Daoy (cell line): ENCODE results near the gene LRP1. TPM values are rescaled to one million over a fixed set of nuclear protein-coding genes. Genes with fewer than 3 reads are reported as not detected.

Experiments used
- DNase-seq: peaks from one replicate; pipeline ENCODE4 v3.0.0-alpha.2; 2015; ENCODE audit warnings: low read depth
- total RNA-seq: library from RNA; depleted of rRNA; stranded (reverse); fragments of >200 nt; shearing (Covaris generic); gene quantifications from 2 replicates; pipeline ENCODE4 v1.2.3, GENCODE V29; 2014

LRP1 gene
- total RNA-seq, 1 experiment from 2014 or later, result 2.8 TPM

- DNase-seq, result no peak
Measured at GRCh38 chr12:57223191-57224165, 95.2 kb downstream of the LRP1 start.

- DNase-seq, result peak; percentile 51
Measured at GRCh38 chr12:57224278-57224972, 96.1 kb downstream of the LRP1 start.

DNA sequence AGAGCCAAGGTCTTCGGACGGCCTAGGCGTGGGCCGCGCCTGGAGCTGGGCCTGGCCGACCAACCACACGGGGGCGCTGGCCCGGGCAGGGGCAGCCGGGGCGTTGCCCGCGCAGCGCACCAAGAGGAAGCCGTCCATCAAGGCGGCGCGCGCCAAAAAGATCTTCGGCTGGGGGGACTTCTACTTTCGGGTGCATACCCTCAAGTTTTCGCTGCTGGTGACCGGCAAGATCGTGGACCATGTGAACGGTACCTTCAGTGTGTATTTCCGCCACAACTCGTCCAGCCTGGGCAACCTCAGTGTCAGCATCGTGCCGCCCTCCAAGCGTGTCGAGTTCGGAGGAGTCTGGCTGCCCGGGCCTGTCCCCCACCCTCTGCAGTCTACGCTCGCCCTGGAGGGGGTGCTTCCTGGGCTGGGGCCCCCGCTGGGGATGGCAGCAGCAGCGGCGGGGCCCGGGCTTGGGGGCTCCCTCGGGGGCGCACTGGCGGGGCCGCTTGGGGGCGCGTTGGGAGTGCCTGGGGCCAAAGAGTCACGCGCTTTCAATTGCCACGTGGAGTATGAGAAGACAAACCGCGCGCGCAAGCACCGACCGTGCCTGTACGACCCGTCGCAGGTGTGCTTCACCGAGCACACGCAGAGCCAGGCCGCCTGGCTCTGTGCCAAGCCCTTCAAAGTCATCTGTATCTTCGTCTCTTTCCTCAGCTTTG is 96.8 kb downstream of the LRP1 start:
- no peak for DNase-seq

- no peak for DNase-seq
Measured at GRCh38 chr12:57225680-57226210, 97.5 kb downstream of the LRP1 start.

DNA sequence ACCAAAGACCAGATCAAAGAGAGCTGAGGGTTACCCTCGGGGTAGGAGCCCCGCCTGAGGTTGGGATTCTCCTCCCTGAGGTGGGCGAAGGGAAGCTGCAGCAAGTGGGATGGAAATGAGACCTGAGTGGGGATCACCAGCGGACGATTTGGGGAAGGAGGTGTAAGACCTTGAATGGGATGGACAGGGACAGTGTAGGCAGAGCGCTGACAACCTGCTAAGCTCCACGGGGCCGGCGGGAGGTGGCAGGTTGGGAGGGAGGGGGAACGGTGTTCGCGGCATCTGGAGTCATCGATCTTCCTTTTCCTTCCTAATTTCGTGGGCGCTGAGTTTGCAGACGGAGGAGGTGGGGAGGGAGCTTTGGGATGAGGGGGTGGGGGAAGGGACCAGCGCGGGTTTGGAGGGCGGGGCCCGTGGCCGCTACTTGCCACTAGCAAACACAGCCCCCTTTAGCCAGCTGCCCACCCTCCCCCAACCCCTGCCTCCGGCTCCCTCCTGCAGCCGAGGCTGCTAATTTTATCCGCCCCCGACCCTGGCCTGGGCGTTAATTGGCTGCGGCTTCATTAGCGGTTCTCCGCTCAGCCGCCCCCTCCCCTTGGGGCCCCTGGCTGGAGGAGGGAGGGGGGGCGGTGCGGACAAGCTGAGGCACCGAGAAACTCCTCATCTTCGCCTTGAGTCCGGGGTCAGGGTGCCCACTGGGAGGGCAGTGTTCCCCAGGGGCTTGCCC is 98.5 kb downstream of the LRP1 start:
- DNase-seq, result no peak

- DNase-seq, result no peak
Measured at GRCh38 chr12:57227315-57228115, 99.2 kb downstream of the LRP1 start.

- DNase-seq, result peak; percentile 62
Measured at GRCh38 chr12:57229046-57229633, 100.9 kb downstream of the LRP1 start.

DNA sequence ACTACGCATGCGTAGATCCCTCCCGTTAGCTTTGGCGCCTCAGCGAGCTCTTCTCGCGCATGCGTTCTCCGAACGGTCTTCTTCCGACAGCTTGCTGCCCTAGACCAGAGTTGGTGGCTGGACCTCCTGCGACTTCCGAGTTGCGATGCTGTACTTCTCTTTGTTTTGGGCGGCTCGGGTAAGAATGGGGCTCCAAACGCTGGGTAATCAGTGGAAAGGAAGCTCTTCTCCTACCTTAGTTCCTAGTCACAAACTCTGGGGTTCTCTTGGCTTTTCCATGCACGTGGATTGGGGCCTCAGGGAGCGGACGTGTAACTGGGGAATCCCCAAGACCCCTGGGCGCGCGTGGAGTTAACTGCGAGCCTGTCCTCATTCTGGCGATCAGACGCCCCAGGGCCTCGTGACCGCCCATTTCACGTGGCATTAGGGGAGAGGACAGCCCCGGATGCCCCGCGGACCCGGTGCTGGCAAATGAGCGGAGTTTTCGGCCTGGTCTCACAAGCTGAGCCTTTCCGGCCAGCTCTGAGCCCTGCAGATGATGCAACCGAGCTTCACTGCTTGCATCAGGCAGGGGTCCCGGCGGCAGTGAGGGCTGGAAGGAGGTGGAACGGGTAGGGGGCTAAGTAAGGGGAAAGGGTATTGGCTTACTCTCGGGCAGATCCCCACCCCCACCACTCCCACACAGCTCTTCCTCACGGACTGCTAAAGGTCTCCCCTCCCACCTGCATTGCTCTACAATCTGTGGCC is 101.5 kb downstream of the LRP1 start, which contains the start of gene SHMT2:
Gene SHMT2 (plus strand): TSS at position 78 of the 747 bp plus-strand sequence. CDS start 68 bp downstream, at position 146.
- peak; percentile 98 for DNase-seq

DNA sequence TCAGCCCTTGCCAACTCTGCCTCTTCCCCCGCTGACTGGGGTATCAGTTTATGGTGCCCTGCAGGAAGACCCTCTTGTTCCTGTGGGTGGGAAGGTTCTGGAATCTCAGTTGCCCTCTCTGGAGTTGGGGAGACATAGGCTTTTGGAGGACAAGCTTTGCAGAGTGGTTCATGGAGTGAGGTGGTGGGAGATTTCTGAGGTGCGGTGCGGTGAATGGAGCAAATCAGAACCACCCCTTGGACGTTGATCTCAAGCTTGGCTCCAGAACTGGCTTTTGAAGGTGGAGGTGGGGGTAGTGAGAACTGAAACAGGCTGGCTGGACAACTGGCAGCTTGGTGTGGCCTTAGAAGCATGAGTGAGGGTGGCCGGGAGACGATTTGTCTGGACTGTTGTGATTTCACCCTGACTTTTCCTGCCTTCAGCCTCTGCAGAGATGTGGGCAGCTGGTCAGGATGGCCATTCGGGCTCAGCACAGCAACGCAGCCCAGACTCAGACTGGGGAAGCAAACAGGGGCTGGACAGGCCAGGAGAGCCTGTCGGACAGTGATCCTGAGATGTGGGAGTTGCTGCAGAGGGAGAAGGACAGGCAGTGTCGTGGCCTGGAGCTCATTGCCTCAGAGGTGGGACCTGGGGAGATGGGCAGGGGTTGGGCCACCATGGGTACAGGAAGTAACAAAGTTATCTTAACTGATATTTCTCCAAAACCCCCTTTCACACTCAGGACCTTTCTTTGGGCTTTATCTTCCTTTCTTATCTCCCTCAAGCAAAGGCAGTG is 102.3 kb downstream of the LRP1 start:
- no peak for DNase-seq

DNA sequence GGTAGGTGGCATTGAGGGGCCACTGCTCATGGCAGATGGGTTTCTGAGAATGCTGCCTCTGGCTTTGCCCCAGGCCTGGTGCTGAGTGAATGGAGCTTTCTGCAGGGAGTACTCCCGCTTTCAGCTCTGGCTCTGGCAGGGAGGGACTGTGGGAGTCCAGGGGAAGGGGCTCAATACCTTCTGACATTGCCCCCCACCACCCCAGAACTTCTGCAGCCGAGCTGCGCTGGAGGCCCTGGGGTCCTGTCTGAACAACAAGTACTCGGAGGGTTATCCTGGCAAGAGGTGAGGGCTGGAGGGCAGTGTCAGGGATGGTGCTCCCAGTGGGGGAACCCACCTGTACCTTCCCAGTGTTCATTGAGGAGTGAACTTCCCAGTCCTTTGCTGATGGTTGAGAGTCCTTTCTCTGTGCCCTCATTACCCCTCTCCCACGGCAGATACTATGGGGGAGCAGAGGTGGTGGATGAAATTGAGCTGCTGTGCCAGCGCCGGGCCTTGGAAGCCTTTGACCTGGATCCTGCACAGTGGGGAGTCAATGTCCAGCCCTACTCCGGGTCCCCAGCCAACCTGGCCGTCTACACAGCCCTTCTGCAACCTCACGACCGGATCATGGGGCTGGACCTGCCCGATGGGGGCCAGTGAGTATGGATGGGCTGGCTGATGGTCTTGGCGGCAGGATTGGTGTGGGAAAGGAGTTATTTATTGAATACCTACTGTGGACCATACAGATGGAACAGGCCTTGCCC is 103.2 kb downstream of the LRP1 start:
- DNase-seq, result no peak

- no peak for DNase-seq
Measured at GRCh38 chr12:57232156-57232756, 104.0 kb downstream of the LRP1 start.

GRCh38 chr12:57233357-57234232 is 105.3 kb downstream of the LRP1 start:
- DNase-seq, result no peak

GRCh38 chr12:57234233-57234570 is 105.9 kb downstream of the LRP1 start:
- no peak for DNase-seq

DNA sequence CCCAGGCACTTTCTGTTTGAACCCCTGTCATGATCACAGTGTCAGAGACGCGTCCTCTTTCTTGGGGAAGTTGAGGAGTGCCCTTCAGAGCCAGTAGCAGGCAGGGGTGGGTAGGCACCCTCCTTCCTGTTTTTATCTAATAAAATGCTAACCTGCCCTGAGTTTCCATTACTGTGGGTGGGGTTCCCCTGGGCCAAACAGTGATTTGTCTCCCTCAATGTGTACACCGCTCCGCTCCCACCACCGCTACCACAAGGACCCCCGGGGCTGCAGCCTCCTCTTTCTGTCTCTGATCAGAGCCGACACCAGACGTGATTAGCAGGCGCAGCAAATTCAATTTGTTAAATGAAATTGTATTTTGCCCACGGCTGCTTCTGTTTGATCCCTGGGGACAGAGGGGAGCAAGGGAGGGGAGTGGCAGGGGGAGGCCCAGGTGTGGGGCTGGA is 106.3 kb downstream of the LRP1 start:
- DNase-seq, result no peak

DNA sequence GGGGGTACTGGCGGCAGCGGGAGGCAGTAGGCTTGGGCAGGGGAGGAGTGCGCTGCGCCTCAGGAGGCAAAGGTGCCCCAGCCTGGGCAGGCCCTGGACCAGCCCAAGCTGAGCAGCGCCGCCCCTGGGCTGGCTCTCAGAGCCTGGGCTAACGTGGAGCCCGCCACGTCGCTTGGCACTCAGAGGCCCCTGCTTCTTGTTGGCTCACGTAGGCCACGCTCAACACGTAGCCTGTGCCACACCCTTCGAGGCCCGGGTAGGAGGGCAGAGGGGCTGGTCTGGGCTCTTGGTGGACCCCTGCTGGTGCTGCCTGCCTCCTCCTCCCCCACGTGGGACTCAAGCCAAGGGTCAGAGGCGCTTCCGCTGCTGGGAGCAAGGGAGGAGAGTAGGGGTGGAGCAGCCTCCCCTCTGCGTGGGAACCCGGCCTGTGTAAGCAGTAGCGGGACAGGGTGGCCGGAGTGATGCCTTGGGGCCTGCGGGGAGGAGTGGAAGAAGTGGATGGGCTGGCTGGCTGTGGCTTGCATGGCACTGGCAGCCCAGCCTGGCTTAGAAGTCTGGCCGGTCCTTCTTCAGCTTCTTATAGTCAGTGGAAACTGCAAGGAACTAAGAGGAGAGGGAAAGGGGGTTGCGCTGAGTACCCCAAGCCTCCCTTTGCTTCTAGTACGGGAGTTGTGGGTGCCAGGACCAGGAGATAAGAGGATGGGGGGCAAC is 106.9 kb downstream of the LRP1 start:
- peak; percentile 61 for DNase-seq

- DNase-seq, result no peak
Measured at GRCh38 chr12:57235728-57236131, 107.4 kb downstream of the LRP1 start.
